Astrocyte (in vitro differentiated cells and primary cell): Measurements from ENCODE around the gene N4BP3. TPM values are rescaled to one million over a fixed set of nuclear protein-coding genes. Genes with fewer than 3 reads are reported as not detected.

ENCODE experiments used
- DNase-seq: peaks from one replicate; pipeline ENCODE4 v3.0.0-alpha.2; 2010; ENCODE audit warnings: low read depth
- FAIRE-seq: peaks from 2 replicates; lab custom pipeline; 2011; peaks lifted over from hg19 to GRCh38; lab: Jason Lieb, UNC
- H2AFZ ChIP-seq: 2 replicates; pipeline ENCODE4 v1.6.0; 2012; ENCODE audit warnings: low read depth, low read length, inconsistent platforms
- H3K27ac ChIP-seq: 2 replicates; pipeline ENCODE4 v1.5.1; 2011; ENCODE audit warnings: low read depth, low read length, inconsistent platforms
- H3K27me3 ChIP-seq: 2 replicates; pipeline ENCODE4 v1.6.0; 2011; ENCODE audit warnings: low read length, inconsistent platforms; ENCODE audit not compliant: insufficient read depth
- H3K36me3 ChIP-seq: 2 replicates; pipeline ENCODE4 v1.5.1; 2011; ENCODE audit warnings: low read length, inconsistent platforms; ENCODE audit not compliant: insufficient read depth
- H3K4me1 ChIP-seq: 2 replicates; pipeline ENCODE4 v1.5.1; 2011; ENCODE audit warnings: low read length, inconsistent platforms; ENCODE audit not compliant: insufficient read depth
- H3K4me2 ChIP-seq: 2 replicates; pipeline ENCODE4 v1.6.0; 2012; ENCODE audit warnings: low read length, inconsistent platforms
- H3K4me3 ChIP-seq: 2 replicates; pipeline ENCODE4 v1.5.1; 2011; ENCODE audit warnings: low read depth, mild to moderate bottlenecking, low read length, inconsistent platforms; ENCODE audit not compliant: insufficient read depth
- H3K79me2 ChIP-seq: 2 replicates; pipeline ENCODE4 v1.6.0; 2012; ENCODE audit warnings: mild to moderate bottlenecking, low read length, inconsistent platforms; ENCODE audit not compliant: insufficient read depth
- H3K9ac ChIP-seq: 2 replicates; pipeline ENCODE4 v1.6.0; 2012; ENCODE audit warnings: mild to moderate bottlenecking, low read length, inconsistent platforms
- H3K9me3 ChIP-seq: 2 replicates; pipeline ENCODE4 v1.5.1; 2012; ENCODE audit warnings: low read depth, mild to moderate bottlenecking, low read length, inconsistent platforms; ENCODE audit not compliant: insufficient read depth
- H4K20me1 ChIP-seq: 2 replicates; pipeline ENCODE4 v1.6.0; 2012; ENCODE audit warnings: low read length, inconsistent platforms; ENCODE audit not compliant: insufficient read depth
- H3K27ac Mint-ChIP-seq: one replicate; pipeline ENCODE4 v1.8.0; 2021; ENCODE audit warnings: mild to moderate bottlenecking, mixed read lengths; ENCODE audit not compliant: unreplicated experiment
- H3K27me3 Mint-ChIP-seq: one replicate; pipeline ENCODE4 v1.8.0; 2021; ENCODE audit warnings: low read depth, mixed read lengths; ENCODE audit not compliant: unreplicated experiment
- H3K36me3 Mint-ChIP-seq: one replicate; pipeline ENCODE4 v1.8.0; 2021; ENCODE audit warnings: low read depth, mixed read lengths; ENCODE audit not compliant: unreplicated experiment
- H3K4me1 Mint-ChIP-seq: one replicate; pipeline ENCODE4 v1.8.0; 2021; ENCODE audit warnings: low read depth, mixed read lengths; ENCODE audit not compliant: unreplicated experiment
- H3K4me3 Mint-ChIP-seq: one replicate; pipeline ENCODE4 v1.8.0; 2021; ENCODE audit warnings: mild to moderate bottlenecking, moderate library complexity, mixed read lengths; ENCODE audit not compliant: unreplicated experiment
- H3K9me3 Mint-ChIP-seq: one replicate; pipeline ENCODE4 v1.8.0; 2021; ENCODE audit warnings: mild to moderate bottlenecking, mixed read lengths; ENCODE audit not compliant: unreplicated experiment
- EZH2 ChIP-seq: IDR thresholded peaks from 2 replicates; pipeline ENCODE4 v1.6.1; 2012; ENCODE audit warnings: mild to moderate bottlenecking, low read length, inconsistent platforms; ENCODE audit not compliant: insufficient read depth
- total RNA-seq: library from RNA; stranded (reverse); gene quantifications from 2 replicates; pipeline ENCODE4 v1.2.1, GENCODE V29; 2021
- TF ChIP-seq, protein P1 (sequence below): IDR thresholded peaks from 2 replicates; pipeline ENCODE4 v1.5.1; 2011; ENCODE audit warnings: low read depth, mild to moderate bottlenecking, inconsistent platforms, low read length, moderate library complexity; ENCODE audit not compliant: insufficient read depth

N4BP3 gene
- total RNA-seq, 1 donor from 2014 or later = 1.3 TPM

DNA sequence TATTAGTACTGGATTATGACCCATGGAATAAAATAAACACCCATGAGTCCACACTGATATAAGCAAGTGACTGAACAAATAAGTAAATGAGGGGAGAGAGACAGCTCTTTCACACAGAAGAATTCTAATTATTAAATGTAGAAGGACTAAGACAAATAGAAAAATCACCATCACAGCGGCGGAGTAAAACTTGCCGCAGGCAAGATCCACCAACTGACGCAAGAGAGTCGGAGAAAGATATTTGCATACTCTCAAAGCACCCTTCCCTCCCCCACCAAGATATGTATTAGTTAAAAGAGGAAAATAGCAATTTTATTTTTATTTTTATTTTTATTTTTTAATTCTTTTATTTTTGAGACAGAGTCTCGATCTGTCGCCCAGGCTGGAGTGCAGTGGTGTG is 14.6 kb upstream of the N4BP3 start:
- Mint-ChIP-seq H3K4me1 (no peaks in the 10 kb centered on the region), H3K27ac (no peak overlapping the region), H3K9me3 (peaks cover 9% of the 10 kb centered on the region), H3K4me3 (no peak overlapping the region), H3K27me3 (peaks cover 18% of the 10 kb centered on the region), H3K36me3 (no peaks in the 10 kb centered on the region)
- no peak overlapping the region for H3K4me2 ChIP-seq
- no peak overlapping the region for H3K9ac ChIP-seq
- H3K27ac ChIP-seq = no peak overlapping the region
- H4K20me1 ChIP-seq = no peaks in the 10 kb centered on the region
- no peaks in the 10 kb centered on the region for H3K27me3 ChIP-seq
- no peak overlapping the region for H3K4me3 ChIP-seq
- no peaks in the 10 kb centered on the region for H3K36me3 ChIP-seq
- H2AFZ ChIP-seq = no peak overlapping the region
- H3K9me3 ChIP-seq = peaks cover 3% of the 10 kb centered on the region
- DNase-seq (no peak), FAIRE-seq (no peak)
- no peaks in the 10 kb centered on the region for H3K79me2 ChIP-seq
- TF ChIP-seq, protein P1, sequence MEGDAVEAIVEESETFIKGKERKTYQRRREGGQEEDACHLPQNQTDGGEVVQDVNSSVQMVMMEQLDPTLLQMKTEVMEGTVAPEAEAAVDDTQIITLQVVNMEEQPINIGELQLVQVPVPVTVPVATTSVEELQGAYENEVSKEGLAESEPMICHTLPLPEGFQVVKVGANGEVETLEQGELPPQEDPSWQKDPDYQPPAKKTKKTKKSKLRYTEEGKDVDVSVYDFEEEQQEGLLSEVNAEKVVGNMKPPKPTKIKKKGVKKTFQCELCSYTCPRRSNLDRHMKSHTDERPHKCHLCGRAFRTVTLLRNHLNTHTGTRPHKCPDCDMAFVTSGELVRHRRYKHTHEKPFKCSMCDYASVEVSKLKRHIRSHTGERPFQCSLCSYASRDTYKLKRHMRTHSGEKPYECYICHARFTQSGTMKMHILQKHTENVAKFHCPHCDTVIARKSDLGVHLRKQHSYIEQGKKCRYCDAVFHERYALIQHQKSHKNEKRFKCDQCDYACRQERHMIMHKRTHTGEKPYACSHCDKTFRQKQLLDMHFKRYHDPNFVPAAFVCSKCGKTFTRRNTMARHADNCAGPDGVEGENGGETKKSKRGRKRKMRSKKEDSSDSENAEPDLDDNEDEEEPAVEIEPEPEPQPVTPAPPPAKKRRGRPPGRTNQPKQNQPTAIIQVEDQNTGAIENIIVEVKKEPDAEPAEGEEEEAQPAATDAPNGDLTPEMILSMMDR = no peak
- no peak for TF ChIP-seq EZH2
- H3K4me1 ChIP-seq = no peaks in the 10 kb centered on the region

DNA sequence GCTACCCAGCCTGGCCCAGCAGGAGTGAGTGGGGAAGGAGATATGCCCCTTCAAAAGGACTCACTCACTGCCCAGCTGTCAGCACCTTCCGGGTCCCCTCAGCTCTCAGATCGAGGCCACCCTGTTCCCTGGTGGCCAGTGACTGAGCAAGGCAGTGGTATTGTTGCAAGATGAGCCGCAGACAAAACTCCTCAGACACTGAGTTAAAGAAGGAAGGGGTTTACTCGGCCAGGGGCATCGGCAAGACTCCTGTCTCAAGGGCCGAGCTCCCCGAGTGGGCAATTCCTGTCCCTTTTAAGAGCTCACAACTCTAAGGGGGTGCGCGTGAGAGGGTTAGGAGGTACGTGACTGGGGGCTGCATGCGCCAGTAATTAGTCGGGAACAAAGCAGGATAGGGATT is 9.7 kb upstream of the N4BP3 start:
- FAIRE-seq = no peak
- peak overlapping the region; percentile 12 for H3K27ac Mint-ChIP-seq
- TF ChIP-seq, protein P1 = no peak
- TF ChIP-seq EZH2 = no peak

DNA sequence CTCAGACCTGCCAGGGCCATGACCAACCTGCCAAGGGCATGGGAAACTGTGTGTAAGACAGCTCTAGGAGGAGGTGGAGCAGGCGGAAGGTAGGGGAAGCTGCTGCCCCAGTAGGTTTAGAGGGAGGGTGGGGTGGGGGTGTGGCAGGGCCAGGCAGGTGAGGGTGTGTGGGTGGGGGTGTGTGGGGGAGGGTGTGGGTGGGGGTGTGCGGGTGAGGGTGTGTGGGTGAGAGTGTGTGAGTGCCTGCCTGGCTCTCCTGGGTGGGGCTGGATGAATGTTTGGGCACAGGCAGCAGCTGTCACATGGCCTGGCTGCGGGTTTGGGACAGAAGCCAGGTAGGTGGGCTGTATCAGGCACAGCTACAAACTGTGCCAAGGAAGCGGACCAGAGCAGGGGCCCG is 8.8 kb upstream of the N4BP3 start:
- Mint-ChIP-seq H3K27ac (no peak overlapping the region), H3K4me1 (no peaks in the 10 kb centered on the region), H3K36me3 (no peaks in the 10 kb centered on the region), H3K9me3 (no peaks in the 10 kb centered on the region), H3K4me3 (no peak overlapping the region), H3K27me3 (peaks cover 20% of the 10 kb centered on the region)
- Histone ChIP-seq H3K27me3 (no peaks in the 10 kb centered on the region), H3K9ac (no peak overlapping the region), H3K4me3 (no peak overlapping the region), H3K79me2 (no peaks in the 10 kb centered on the region), H3K4me1 (no peaks in the 10 kb centered on the region), H3K9me3 (no peaks in the 10 kb centered on the region), H4K20me1 (no peaks in the 10 kb centered on the region), H3K4me2 (no peak overlapping the region), H3K36me3 (no peaks in the 10 kb centered on the region), H2AFZ (no peak overlapping the region), H3K27ac (no peak overlapping the region)
- TF ChIP-seq, protein P1 = no peak
- TF ChIP-seq EZH2 = no peak
- no peak for DNase-seq
- FAIRE-seq = no peak

More for the DNA sequence above, 9.7 kb upstream of the N4BP3 start:
- Histone ChIP-seq H3K4me3 (no peak overlapping the region), H4K20me1 (no peaks in the 10 kb centered on the region), H3K9me3 (no peaks in the 10 kb centered on the region), H3K4me2 (no peak overlapping the region), H3K4me1 (no peaks in the 10 kb centered on the region), H3K27ac (no peak overlapping the region), H3K27me3 (no peaks in the 10 kb centered on the region), H3K79me2 (no peaks in the 10 kb centered on the region), H3K36me3 (no peaks in the 10 kb centered on the region), H2AFZ (no peak overlapping the region), H3K9ac (no peak overlapping the region)
- H3K9me3 Mint-ChIP-seq = no peaks in the 10 kb centered on the region
- H3K36me3 Mint-ChIP-seq = no peaks in the 10 kb centered on the region
- H3K4me1 Mint-ChIP-seq = no peaks in the 10 kb centered on the region
- H3K4me3 Mint-ChIP-seq = no peak overlapping the region
- peaks cover 16% of the 10 kb centered on the region for H3K27me3 Mint-ChIP-seq
- DNase-seq = no peak
